Measurements from ENCODE around the gene DAAM2.

DNA sequence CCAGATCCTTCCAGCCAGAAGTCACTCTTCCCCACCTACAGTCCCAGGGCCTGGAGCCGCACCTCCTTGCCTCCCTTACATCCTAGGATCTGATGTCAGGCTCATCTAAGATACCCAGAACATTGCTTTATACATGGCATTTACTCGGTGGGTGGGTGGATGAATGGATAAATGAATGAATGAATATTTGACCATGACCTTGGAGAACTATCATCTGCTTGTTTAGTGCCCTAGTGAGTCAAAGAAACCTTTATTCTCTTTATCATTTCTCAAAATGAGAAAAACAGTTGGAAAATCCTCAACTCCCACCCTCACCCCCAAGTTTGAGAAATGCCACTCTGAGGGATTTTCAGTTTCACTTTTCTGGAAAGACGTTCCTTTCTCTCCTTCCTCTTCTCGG, 56.0 kb downstream of the DAAM2 start:
- TF ChIP-seq POLR2A (IDR thresholded peaks at IDR 0.05), result no peak
- TF ChIP-seq, protein P1, sequence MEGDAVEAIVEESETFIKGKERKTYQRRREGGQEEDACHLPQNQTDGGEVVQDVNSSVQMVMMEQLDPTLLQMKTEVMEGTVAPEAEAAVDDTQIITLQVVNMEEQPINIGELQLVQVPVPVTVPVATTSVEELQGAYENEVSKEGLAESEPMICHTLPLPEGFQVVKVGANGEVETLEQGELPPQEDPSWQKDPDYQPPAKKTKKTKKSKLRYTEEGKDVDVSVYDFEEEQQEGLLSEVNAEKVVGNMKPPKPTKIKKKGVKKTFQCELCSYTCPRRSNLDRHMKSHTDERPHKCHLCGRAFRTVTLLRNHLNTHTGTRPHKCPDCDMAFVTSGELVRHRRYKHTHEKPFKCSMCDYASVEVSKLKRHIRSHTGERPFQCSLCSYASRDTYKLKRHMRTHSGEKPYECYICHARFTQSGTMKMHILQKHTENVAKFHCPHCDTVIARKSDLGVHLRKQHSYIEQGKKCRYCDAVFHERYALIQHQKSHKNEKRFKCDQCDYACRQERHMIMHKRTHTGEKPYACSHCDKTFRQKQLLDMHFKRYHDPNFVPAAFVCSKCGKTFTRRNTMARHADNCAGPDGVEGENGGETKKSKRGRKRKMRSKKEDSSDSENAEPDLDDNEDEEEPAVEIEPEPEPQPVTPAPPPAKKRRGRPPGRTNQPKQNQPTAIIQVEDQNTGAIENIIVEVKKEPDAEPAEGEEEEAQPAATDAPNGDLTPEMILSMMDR (IDR thresholded peaks at IDR 0.05), result no peak

Data from breast epithelium (tissue), 3 donors.